Loucy (cell line): ENCODE measurements around the gene RIT2.

Source experiments
- EZH2phosphoT487 ChIP-seq: fragments of 200-600 bp; IDR thresholded peaks from 2 replicates; pipeline ENCODE4 v1.6.1; 2018; ENCODE audit warnings: antibody characterized with exemption, mild to moderate bottlenecking, moderate library complexity, borderline replicate concordance
- TF ChIP-seq, protein P1 (sequence below): fragments of 200-600 bp; sonication (generic); conservative IDR thresholded peaks from 2 replicates; pipeline ENCODE4 v1.5.1; 2014; ENCODE audit warnings: mild to moderate bottlenecking, antibody characterized with exemption, low read length

DNA sequence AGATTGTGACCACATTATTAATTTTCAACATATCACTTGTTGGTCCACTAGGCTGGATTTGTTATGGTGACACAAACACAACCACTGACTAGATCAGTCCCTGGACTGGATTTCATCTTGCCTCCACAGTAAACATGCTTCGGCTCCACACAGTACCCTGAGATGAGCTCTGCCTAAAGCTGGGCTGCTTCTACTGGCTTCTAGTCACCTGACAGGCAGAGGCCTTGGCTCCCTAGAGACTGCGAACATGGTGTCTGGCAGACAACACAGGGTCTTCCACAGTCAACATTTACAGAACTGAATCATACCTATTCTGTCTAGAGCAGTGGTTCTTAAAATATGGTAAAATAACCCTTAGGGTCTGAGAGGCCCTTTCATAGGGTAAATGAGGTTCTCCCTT lies 69.2 kb downstream of the RIT2 start:
- TF ChIP-seq, protein P1, sequence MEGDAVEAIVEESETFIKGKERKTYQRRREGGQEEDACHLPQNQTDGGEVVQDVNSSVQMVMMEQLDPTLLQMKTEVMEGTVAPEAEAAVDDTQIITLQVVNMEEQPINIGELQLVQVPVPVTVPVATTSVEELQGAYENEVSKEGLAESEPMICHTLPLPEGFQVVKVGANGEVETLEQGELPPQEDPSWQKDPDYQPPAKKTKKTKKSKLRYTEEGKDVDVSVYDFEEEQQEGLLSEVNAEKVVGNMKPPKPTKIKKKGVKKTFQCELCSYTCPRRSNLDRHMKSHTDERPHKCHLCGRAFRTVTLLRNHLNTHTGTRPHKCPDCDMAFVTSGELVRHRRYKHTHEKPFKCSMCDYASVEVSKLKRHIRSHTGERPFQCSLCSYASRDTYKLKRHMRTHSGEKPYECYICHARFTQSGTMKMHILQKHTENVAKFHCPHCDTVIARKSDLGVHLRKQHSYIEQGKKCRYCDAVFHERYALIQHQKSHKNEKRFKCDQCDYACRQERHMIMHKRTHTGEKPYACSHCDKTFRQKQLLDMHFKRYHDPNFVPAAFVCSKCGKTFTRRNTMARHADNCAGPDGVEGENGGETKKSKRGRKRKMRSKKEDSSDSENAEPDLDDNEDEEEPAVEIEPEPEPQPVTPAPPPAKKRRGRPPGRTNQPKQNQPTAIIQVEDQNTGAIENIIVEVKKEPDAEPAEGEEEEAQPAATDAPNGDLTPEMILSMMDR: no peak
- TF ChIP-seq EZH2phosphoT487: no peak
